GM12878 (cell line): ENCODE results near the gene CHAT. TPM values are rescaled to one million over a fixed set of nuclear protein-coding genes. Genes with fewer than 3 reads are reported as not detected.

Experiments
- ATAC-seq: fragments of 200-7000 bp; cut with Tn5 transposase; 3 replicates; pipeline ENCODE4 v1.9.1; 2020; ENCODE audit warnings: mild to moderate bottlenecking, moderate library complexity
- BruUV-seq: library from RNA; stranded (reverse); fragments of 400-500 nt; replicated peaks from 2 replicates; lab custom pipeline; 2021; lab: Mats Ljungman, UMichigan
- CTCF ChIA-PET: fragments of 300-600 bp; sonication (Branson Sonifier 250); formaldehyde crosslinking; extraction: SDS; loops from one replicate; lab custom pipeline; 2021; ENCODE audit warnings: inconsistent platforms; lab: Yijun Ruan, JAX
- POLR2A ChIA-PET: fragments of 350-600 bp; formaldehyde crosslinking; extraction: SDS; loops from one replicate; lab custom pipeline; 2021; ENCODE audit warnings: inconsistent platforms; lab: Charles Lee
- RAD21 ChIA-PET: fragments of 300-600 bp; sonication (Branson Sonifier 250); formaldehyde crosslinking; loops from one replicate; lab custom pipeline; 2023; ENCODE audit warnings: antibody characterized with exemption; ENCODE audit not compliant: unreplicated experiment; lab: Charles Lee
- SMC1A ChIA-PET: fragments of 300-600 bp; sonication (Branson Sonifier 250); formaldehyde crosslinking; loops from one replicate; lab custom pipeline; 2023; ENCODE audit not compliant: unreplicated experiment, uncharacterized antibody; lab: Charles Lee
- DNase-seq: peaks from one replicate; pipeline ENCODE4 v3.0.0-alpha.2; 2011; ENCODE audit warnings: low read depth, low spot score
- FAIRE-seq: peaks from 3 replicates; lab custom pipeline; 2011; peaks lifted over from hg19 to GRCh38; lab: Jason Lieb, UNC
- H2AFZ ChIP-seq: 2 replicates; pipeline ENCODE4 v1.6.0; 2011; ENCODE audit warnings: low read depth, low read length, control low read depth; ENCODE audit not compliant: control insufficient read depth
- H3K27ac ChIP-seq: 2 replicates; pipeline ENCODE4 v1.5.1; 2011; ENCODE audit warnings: control low read depth; ENCODE audit not compliant: control insufficient read depth, insufficient read depth
- H3K27me3 ChIP-seq, 2 experiments: replicated peaks in 1 of 2; 2 replicates each; pipeline versions ENCODE4 v1.6.0 to v1.6.1; 2011; ENCODE audit warnings: low read length in 1 of 2; ENCODE audit not compliant: control insufficient read depth in 2 of 2, insufficient read depth in 2 of 2
- H3K36me3 ChIP-seq, 2 experiments: 2 replicates each; pipeline ENCODE4 v1.5.1; 2011; ENCODE audit warnings: low read length in 1 of 2; ENCODE audit not compliant: control insufficient read depth in 2 of 2, insufficient read depth in 2 of 2
- H3K4me1 ChIP-seq: 2 replicates; pipeline ENCODE4 v1.6.1; 2011; ENCODE audit warnings: mild to moderate bottlenecking, low read length, moderate library complexity, mixed read lengths; ENCODE audit not compliant: control insufficient read depth, insufficient read depth
- H3K4me2 ChIP-seq: 2 replicates; pipeline ENCODE4 v1.6.0; 2011; ENCODE audit warnings: control low read depth; ENCODE audit not compliant: control insufficient read depth, insufficient read depth
- H3K4me3 ChIP-seq: fragments of 200-600 bp; sonication (generic); 2 replicates; pipeline ENCODE4 v1.5.1; 2016
- H3K79me2 ChIP-seq: 2 replicates; pipeline ENCODE4 v1.6.0; 2011; ENCODE audit warnings: low read length; ENCODE audit not compliant: control insufficient read depth, insufficient read depth
- H3K9ac ChIP-seq: 2 replicates; pipeline ENCODE4 v1.8.0; 2011; ENCODE audit warnings: low read length, control low read depth, mixed read lengths; ENCODE audit not compliant: control insufficient read depth, insufficient read depth
- H3K9me3 ChIP-seq: replicated peaks from 3 replicates; pipeline ENCODE4 v1.5.1; 2011; ENCODE audit warnings: mild to moderate bottlenecking, low read length; ENCODE audit not compliant: control insufficient read depth, insufficient read depth
- H4K20me1 ChIP-seq: 2 replicates; pipeline ENCODE4 v1.6.0; 2011; ENCODE audit not compliant: control insufficient read depth, insufficient read depth
- BMI1 ChIP-seq: fragments of 450-650 bp; IDR thresholded peaks from 2 replicates; pipeline ENCODE4 v1.6.1; 2016; ENCODE audit warnings: mild to moderate bottlenecking, moderate library complexity, borderline replicate concordance
- CREB1 ChIP-seq: IDR thresholded peaks from 2 replicates; pipeline ENCODE4 v1.6.1; 2012; ENCODE audit warnings: low read depth, mild to moderate bottlenecking, inconsistent platforms
- ESRRA ChIP-seq: IDR thresholded peaks from 2 replicates; pipeline ENCODE4 v1.6.1; 2012; ENCODE audit warnings: mild to moderate bottlenecking, low read length, improper control_type of control experiment
- JUND ChIP-seq: IDR thresholded peaks from 2 replicates; pipeline ENCODE4 v1.6.1; 2012; ENCODE audit warnings: low read depth, mild to moderate bottlenecking, low read length, improper control_type of control experiment, moderate library complexity
- KDM1A ChIP-seq: fragments of 200-600 bp; sonication (generic); IDR thresholded peaks from 2 replicates; pipeline ENCODE4 v1.6.1; 2016; ENCODE audit warnings: borderline replicate concordance
- KLF5 ChIP-seq: fragments of 450-650 bp; IDR thresholded peaks from 2 replicates; pipeline ENCODE4 v1.6.1; 2014; ENCODE audit warnings: mild to moderate bottlenecking; ENCODE audit not compliant: partially characterized antibody
- NFXL1 ChIP-seq: fragments of 450-650 bp; IDR thresholded peaks from 2 replicates; pipeline ENCODE4 v1.6.1; 2017; ENCODE audit warnings: antibody characterized with exemption, mild to moderate bottlenecking, borderline replicate concordance
- NFYB ChIP-seq: IDR thresholded peaks from 2 replicates; pipeline ENCODE4 v1.6.1; 2011; ENCODE audit warnings: low read depth, mild to moderate bottlenecking, low read length, improper control_type of control experiment, moderate library complexity; ENCODE audit not compliant: insufficient read depth
- RB1 ChIP-seq: fragments of 450-650 bp; formaldehyde crosslinking; IDR thresholded peaks from 2 replicates; pipeline ENCODE4 v1.6.1; 2017; ENCODE audit warnings: mild to moderate bottlenecking, borderline replicate concordance
- RBBP5 ChIP-seq: fragments of 200-600 bp; sonication (generic); conservative IDR thresholded peaks from 2 replicates; pipeline ENCODE4 v1.6.1; 2016
- SIX5 ChIP-seq: IDR thresholded peaks from 2 replicates; pipeline ENCODE4 v1.6.1; 2011; ENCODE audit warnings: mild to moderate bottlenecking, low read depth, low read length, moderate library complexity; ENCODE audit not compliant: severe bottlenecking
- SMC3 ChIP-seq: IDR thresholded peaks from 2 replicates; pipeline ENCODE4 v1.6.1; 2011; ENCODE audit warnings: low read length, improper control_type of control experiment, borderline replicate concordance
- SP1 ChIP-seq: IDR thresholded peaks from one replicate; pipeline ENCODE4 v1.6.1; 2011; ENCODE audit warnings: low read depth, low read length
- SREBF1 ChIP-seq: IDR thresholded peaks from 2 replicates; pipeline ENCODE4 v1.6.1; 2012; ENCODE audit warnings: mild to moderate bottlenecking, low read length
- TCF12 ChIP-seq: IDR thresholded peaks from 2 replicates; pipeline ENCODE4 v1.6.1; 2011; ENCODE audit warnings: low read depth, mild to moderate bottlenecking, low read length
- ZNF217 ChIP-seq: fragments of 450-650 bp; IDR thresholded peaks from 2 replicates; pipeline ENCODE4 v1.6.1; 2017; ENCODE audit warnings: antibody characterized with exemption, mild to moderate bottlenecking
- ZNF274 ChIP-seq: IDR thresholded peaks from one replicate; pipeline ENCODE4 v1.8.0; 2011; ENCODE audit not compliant: insufficient read length, insufficient read depth
- ZNF384 ChIP-seq: IDR thresholded peaks from 2 replicates; pipeline ENCODE4 v1.6.1; 2012; ENCODE audit warnings: low read depth, mild to moderate bottlenecking, low read length, improper control_type of control experiment, borderline replicate concordance
- ZNF622 ChIP-seq: fragments of 450-650 bp; IDR thresholded peaks from 2 replicates; pipeline ENCODE4 v1.6.1; 2017; ENCODE audit warnings: mild to moderate bottlenecking, inconsistent platforms
- WGBS: methylation state at CpG from one replicate; pipeline ENCODE4 v1.1.6; 2016; ENCODE audit warnings: low lambda C conversion rate; ENCODE audit not compliant: insufficient replicate concordance, insufficient coverage; ENCODE audit errors: missing lambda C conversion rate; 5-methylcytosine and 5-hydroxymethylcytosine counted together
- in situ Hi-C: fragments of 300-500 bp; cut with MboI; formaldehyde crosslinking; loops from 9 replicates; pipeline ENCODE4 v1.14.3; 2018; ENCODE audit warnings: mixed read lengths
- intact Hi-C: fragments of 100-400 bp; cut with micrococcal nuclease; formaldehyde crosslinking; loops from one replicate; pipeline ENCODE4 v1.14.2; 2022; ENCODE audit not compliant: unreplicated experiment
- polyA plus RNA-seq, 11 experiments: library from polyadenylated mRNA; depleted of rRNA in 4 of 11; unstranded in 6 of 11; stranded (reverse) in 5 of 11; fragments of >200 nt; fragmentation: Nextera tagmentation in 4 of 11; fragmentation: Illumina TruSeq in 1 of 11; extraction: Ambion mirVana in 4 of 11; extraction: Trizol in 1 of 11; gene quantifications; 1 replicate in 1 of 11; 2 replicates in 10 of 11; pipeline versions ENCODE4 v1.2.1 to v1.2.3, GENCODE V29; 2011 to 2016; ENCODE audit warnings: inconsistent platforms in 2 of 11, missing spikeins in 2 of 11, low read depth in 1 of 11
- total RNA-seq, 4 experiments: library from RNA; depleted of rRNA in 3 of 4; stranded (reverse); fragments of >200 nt in 3 of 4; fragmentation: Illumina TruSeq in 1 of 4; extraction: Trizol in 1 of 4; gene quantifications; 2 replicates each; pipeline versions ENCODE4 v1.2.1 to v1.2.3, GENCODE V29; 2013 to 2021
- TF ChIP-seq, protein P1 (sequence below): fragments of 450-650 bp; IDR thresholded peaks from 2 replicates; pipeline ENCODE4 v1.6.1; 2014; ENCODE audit warnings: mild to moderate bottlenecking
- TF ChIP-seq, protein P2 (sequence below): IDR thresholded peaks from 2 replicates; pipeline ENCODE4 v1.6.1; 2011; ENCODE audit warnings: borderline replicate concordance, low read depth, mild to moderate bottlenecking, moderate library complexity, mixed read lengths, low read length; ENCODE audit not compliant: insufficient read depth; ENCODE audit errors: extremely low read length

Gene CHAT
- total and polyA plus RNA-seq, 10 of the 15 experiments (the other 5 are each of a cell fraction or from before 2014, with no cell fraction given), result not detected

DNA sequence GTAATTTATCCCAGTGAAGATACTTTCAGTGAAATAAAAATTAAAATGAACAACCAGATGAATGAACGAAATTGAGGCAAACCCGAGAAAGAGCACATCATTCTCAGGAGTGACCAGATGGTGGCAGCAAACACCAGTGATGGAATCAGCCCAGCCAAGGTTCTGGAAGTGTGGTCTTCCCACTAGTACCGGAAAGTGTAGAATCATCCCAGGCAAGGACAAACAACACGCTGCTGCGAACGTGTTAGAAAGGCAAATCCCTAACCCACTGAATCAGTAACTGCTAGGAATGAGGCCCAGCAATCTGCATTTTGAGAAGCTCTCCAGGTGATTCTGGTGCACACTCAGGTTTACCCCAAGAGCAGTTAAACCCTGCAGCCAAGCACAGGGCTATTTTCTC, 19.2 kb upstream of the CHAT start (continued):
- peak; percentile 76 for TF ChIP-seq SMC3
- TF ChIP-seq ZNF384, result no peak
- TF ChIP-seq CREB1, result no peak
- TF ChIP-seq SP1, result peak; percentile 14
- no peak for TF ChIP-seq RBBP5
- TF ChIP-seq ESRRA, result no peak
- no peak for TF ChIP-seq SIX5

DNA sequence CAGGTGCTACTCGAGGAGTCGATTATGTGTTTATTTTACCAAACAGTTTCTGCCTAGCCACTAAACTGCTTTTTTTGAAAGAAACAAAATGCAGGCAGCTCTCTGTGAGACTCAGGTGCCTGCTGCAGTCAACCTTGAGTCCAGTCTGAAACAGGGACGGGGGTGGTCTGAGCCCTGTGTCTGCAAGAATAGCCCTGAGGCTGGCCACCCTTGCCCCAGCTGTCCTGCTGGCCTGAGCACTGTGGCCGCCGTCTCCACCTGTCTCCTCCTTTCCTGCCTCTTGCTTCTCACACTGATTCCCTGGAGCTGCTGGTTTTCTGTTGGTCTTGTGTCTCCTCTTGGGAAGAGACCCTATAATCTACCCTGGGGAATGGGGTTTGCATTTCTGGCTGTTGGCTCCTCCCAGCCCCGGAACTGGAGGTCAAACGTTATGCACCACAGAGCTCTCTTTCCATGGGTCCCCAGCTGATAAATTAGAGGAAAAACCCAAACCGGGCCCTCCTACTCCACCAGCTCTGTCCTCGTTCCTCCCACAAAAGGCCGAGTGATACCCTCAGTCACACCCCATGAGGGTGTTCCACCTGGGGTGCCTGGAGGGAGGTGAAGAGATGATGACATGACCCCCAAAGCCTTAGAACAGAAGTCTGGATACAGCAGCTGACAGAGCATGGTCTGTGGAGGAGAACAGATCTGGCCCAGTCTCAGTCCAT, 18.7 kb upstream of the CHAT start:
- H3K36me3 ChIP-seq, result no peaks in the 10 kb centered on the region
- no peak for FAIRE-seq
- ChIA-PET CTCF (interaction anchor here (0.6 to 4.3 kb wide), 15 partner anchors 10 to 681 kb away, joined by 3 to 61 read pairs (median 5); no protein-coding TSS in a partner anchor), RAD21 (interaction anchor here (0.8 to 2.0 kb wide), 8 partner anchors 9 to 716 kb away, joined by 3 to 16 read pairs (median 3); no protein-coding TSS in a partner anchor), SMC1A (interaction anchor here (1.1 to 3.6 kb wide), 3 partner anchors 212 to 680 kb away, joined by 3 to 27 read pairs (median 9); no protein-coding TSS in a partner anchor), POLR2A (no interaction called here)
- no peaks in the 10 kb centered on the region; a peak in 1 of 4 replicates for H3K27me3 ChIP-seq
- no peak overlapping the region for H3K4me2 ChIP-seq
- no peaks in the 10 kb centered on the region for H4K20me1 ChIP-seq
- no peak overlapping the region for H3K9ac ChIP-seq
- intact Hi-C loops, result loop anchor here (2.0 kb wide), 1 partner anchor 680 kb away; no protein-coding TSS in a partner anchor
- ATAC-seq, result no peak
- BruUV-seq, result no TSS peak
- H3K4me1 ChIP-seq, result no peaks in the 10 kb centered on the region
- DNase-seq, result no peak
- no peak overlapping the region for H3K27ac ChIP-seq
- H3K79me2 ChIP-seq, result no peaks in the 10 kb centered on the region
- no peak overlapping the region for H3K4me3 ChIP-seq
- H3K9me3 ChIP-seq, result no peaks in the 10 kb centered on the region
- in situ Hi-C loops, result loop anchor here (5.0 to 10.0 kb wide), 2 partner anchors 330 to 622 kb away; no protein-coding TSS in a partner anchor
- WGBS, result 27% methylated on average over 10 of the region's 10 CpGs
- no peak overlapping the region for H2AFZ ChIP-seq
- TF ChIP-seq, protein P1, sequence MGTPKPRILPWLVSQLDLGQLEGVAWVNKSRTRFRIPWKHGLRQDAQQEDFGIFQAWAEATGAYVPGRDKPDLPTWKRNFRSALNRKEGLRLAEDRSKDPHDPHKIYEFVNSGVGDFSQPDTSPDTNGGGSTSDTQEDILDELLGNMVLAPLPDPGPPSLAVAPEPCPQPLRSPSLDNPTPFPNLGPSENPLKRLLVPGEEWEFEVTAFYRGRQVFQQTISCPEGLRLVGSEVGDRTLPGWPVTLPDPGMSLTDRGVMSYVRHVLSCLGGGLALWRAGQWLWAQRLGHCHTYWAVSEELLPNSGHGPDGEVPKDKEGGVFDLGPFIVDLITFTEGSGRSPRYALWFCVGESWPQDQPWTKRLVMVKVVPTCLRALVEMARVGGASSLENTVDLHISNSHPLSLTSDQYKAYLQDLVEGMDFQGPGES, result no peak
- TF ChIP-seq BMI1 (no peak), ZNF384 (no peak), SREBF1 (no peak), ZNF274 (no peak), KDM1A (no peak), NFXL1 (no peak), JUND (no peak), ZNF217 (no peak), NFYB (no peak), ZNF622 (no peak), TCF12 (no peak), KLF5 (no peak), RB1 (no peak)
- TF ChIP-seq, protein P2, sequence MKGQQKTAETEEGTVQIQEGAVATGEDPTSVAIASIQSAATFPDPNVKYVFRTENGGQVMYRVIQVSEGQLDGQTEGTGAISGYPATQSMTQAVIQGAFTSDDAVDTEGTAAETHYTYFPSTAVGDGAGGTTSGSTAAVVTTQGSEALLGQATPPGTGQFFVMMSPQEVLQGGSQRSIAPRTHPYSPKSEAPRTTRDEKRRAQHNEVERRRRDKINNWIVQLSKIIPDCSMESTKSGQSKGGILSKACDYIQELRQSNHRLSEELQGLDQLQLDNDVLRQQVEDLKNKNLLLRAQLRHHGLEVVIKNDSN, result no peak
